Measurements from ENCODE around the gene TNFRSF9. TPM values are rescaled to one million over a fixed set of nuclear protein-coding genes. Genes with fewer than 3 reads are reported as not detected.
A peak's percentile ranks its signal among the peaks of the same experiment; 100 is the strongest.

Gene TNFRSF9
- total and polyA plus RNA-seq, 2 experiments from 2014 or later, result not detected

- 10 to 17% methylated on average over 20 to 21 of the region's 21 CpGs for WGBS, 2 experiments (ENCODE audit: low coverage in 1 of 2, low lambda C conversion rate in 2 of 2, missing lambda C conversion rate in 2 of 2)
- in situ Hi-C loops (cut with MboI), result loop anchor here (25.0 kb wide), 1 partner anchor 240 kb away; no protein-coding TSS in a partner anchor
- Histone ChIP-seq H3K4me3 (peak overlapping the region; percentile 61), H3K79me2 (ENCODE audit: insufficient read depth) (no peaks in the 10 kb centered on the region), H3K9ac (no peak overlapping the region), H3K9me3 (ENCODE audit: low read depth) (no peaks in the 10 kb centered on the region), H3K36me3 (ENCODE audit: low read depth) (no peaks in the 10 kb centered on the region), H3F3A (ENCODE audit: insufficient read depth) (no peaks in the 10 kb centered on the region), H3K27ac (no peak overlapping the region), H2AFZ (peak overlapping the region; percentile 94), H4K20me1 (ENCODE audit: insufficient read depth) (no peaks in the 10 kb centered on the region), H3K9me2 (ENCODE audit: insufficient read depth) (no peaks in the 10 kb centered on the region), H3K27me3 (replicated peaks; ENCODE audit: insufficient read depth) (no peaks in the 10 kb centered on the region), H3K4me2 (ENCODE audit: unreplicated experiment) (peak overlapping the region; percentile 73), H3K4me1 (ENCODE audit: insufficient read depth) (no peaks in the 10 kb centered on the region; the same call in 1 of the 2 replicates)
- no peak for TF ChIP-seq EZH2phosphoT487 (IDR thresholded peaks at IDR 0.05; ENCODE audit: insufficient read depth, low read depth)
- no peak for TF ChIP-seq EZH2 (IDR thresholded peaks at IDR 0.05; ENCODE audit: insufficient read depth, poor library complexity, severe bottlenecking)
- peak; percentile 80 for DNase-seq
Measured at GRCh38 chr1:7902478-7903085, 38.1 kb downstream of the TNFRSF9 start.

GRCh38 chr1:7899741-7900140 lies 40.9 kb downstream of the TNFRSF9 start:
- peak; percentile 33 for DNase-seq
- no peak overlapping the region for H3K27ac ChIP-seq
- H3K9me2 ChIP-seq (ENCODE audit: insufficient read depth), result no peaks in the 10 kb centered on the region
- no peaks in the 10 kb centered on the region for H3K27me3 ChIP-seq (replicated peaks; ENCODE audit: insufficient read depth)
- no peaks in the 10 kb centered on the region for H3K79me2 ChIP-seq (ENCODE audit: insufficient read depth)
- 76 to 80% methylated on average over 4 of the region's 4 CpGs for WGBS, 2 experiments (ENCODE audit: low coverage in 1 of 2, low lambda C conversion rate in 2 of 2, missing lambda C conversion rate in 2 of 2)
- H3K4me1 ChIP-seq (ENCODE audit: insufficient read depth), result no peaks in the 10 kb centered on the region; the same call in 1 of the 2 replicates
- H3K9me3 ChIP-seq (ENCODE audit: low read depth), result no peaks in the 10 kb centered on the region
- TF ChIP-seq EZH2phosphoT487 (IDR thresholded peaks at IDR 0.05; ENCODE audit: insufficient read depth, low read depth) (no peak), EZH2 (IDR thresholded peaks at IDR 0.05; ENCODE audit: insufficient read depth, poor library complexity, severe bottlenecking) (no peak)
- in situ Hi-C loops (cut with MboI), result loop anchor here (25.0 kb wide), 1 partner anchor 237 kb away; no protein-coding TSS in a partner anchor
- no peaks in the 10 kb centered on the region for H3K36me3 ChIP-seq (ENCODE audit: low read depth)
- H3F3A ChIP-seq (ENCODE audit: insufficient read depth), result no peaks in the 10 kb centered on the region
- no peak overlapping the region for H3K9ac ChIP-seq
- H3K4me2 ChIP-seq (ENCODE audit: unreplicated experiment), result no peak overlapping the region
- H4K20me1 ChIP-seq (ENCODE audit: insufficient read depth), result no peaks in the 10 kb centered on the region
- H3K4me3 ChIP-seq, result no peak overlapping the region
- no peak overlapping the region for H2AFZ ChIP-seq

DNA sequence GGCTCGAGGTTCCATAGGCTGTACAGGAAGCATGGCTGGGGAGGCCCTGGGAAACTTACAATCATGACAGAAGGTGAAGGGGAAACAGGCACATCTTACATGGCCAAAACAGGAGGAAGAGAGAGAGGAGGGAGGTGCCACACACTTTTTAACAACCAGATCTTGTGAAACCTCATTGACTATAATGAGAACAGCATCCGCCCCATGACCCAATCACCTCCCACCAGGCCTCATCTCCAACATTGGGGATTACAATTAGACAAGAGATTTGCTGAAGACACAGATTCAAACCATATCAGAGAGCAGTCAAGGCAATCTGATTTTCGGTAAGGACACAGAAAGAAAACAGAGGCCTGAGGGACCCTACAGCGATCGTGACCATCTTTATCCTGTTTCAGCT lies 41.7 kb downstream of the TNFRSF9 start:
- Histone ChIP-seq H3K4me2 (ENCODE audit: unreplicated experiment) (no peak overlapping the region), H3K36me3 (ENCODE audit: low read depth) (no peaks in the 10 kb centered on the region), H3K79me2 (ENCODE audit: insufficient read depth) (no peaks in the 10 kb centered on the region), H3K27me3 (replicated peaks; ENCODE audit: insufficient read depth) (no peaks in the 10 kb centered on the region), H3K4me3 (no peak overlapping the region), H4K20me1 (ENCODE audit: insufficient read depth) (no peaks in the 10 kb centered on the region), H3K9me3 (ENCODE audit: low read depth) (no peaks in the 10 kb centered on the region), H3K9me2 (ENCODE audit: insufficient read depth) (no peaks in the 10 kb centered on the region), H3K27ac (no peak overlapping the region), H3K4me1 (ENCODE audit: insufficient read depth) (peaks cover 6% of the 10 kb centered on the region), H3K9ac (no peak overlapping the region), H2AFZ (no peak overlapping the region), H3F3A (ENCODE audit: insufficient read depth) (no peaks in the 10 kb centered on the region)
- TF ChIP-seq EZH2phosphoT487 (IDR thresholded peaks at IDR 0.05; ENCODE audit: insufficient read depth, low read depth) (no peak), EZH2 (IDR thresholded peaks at IDR 0.05; ENCODE audit: insufficient read depth, poor library complexity, severe bottlenecking) (no peak)
- in situ Hi-C loops (cut with MboI), result no loop called here
- WGBS, 2 experiments (ENCODE audit: low coverage in 1 of 2, low lambda C conversion rate in 2 of 2, missing lambda C conversion rate in 2 of 2), result 79 to 85% methylated on average over 5 of the region's 5 CpGs
- DNase-seq, result no peak

DNA sequence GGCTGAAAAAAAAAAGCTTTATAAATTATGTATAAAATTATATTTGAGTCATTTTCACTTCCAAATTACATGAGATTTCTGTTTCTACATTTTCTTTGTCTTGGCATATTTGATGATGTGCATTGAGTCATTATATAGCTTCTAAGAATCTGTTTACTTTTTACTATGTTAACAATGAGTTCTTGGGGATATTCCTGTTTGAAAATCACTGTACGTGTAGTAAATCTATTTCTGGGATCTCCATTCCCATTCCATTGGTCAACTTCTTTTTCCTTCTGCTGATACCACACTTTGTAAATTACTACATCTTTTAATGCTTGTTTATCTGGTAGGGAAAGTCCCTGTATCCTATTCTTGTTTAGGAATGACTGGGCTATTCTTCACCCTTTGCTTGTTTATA lies 43.6 kb downstream of the TNFRSF9 start:
- Histone ChIP-seq H3F3A (ENCODE audit: insufficient read depth) (no peaks in the 10 kb centered on the region), H2AFZ (no peak overlapping the region), H4K20me1 (ENCODE audit: insufficient read depth) (no peaks in the 10 kb centered on the region), H3K4me1 (ENCODE audit: insufficient read depth) (peaks cover 6% of the 10 kb centered on the region; the same call in 1 of the 2 replicates), H3K27ac (no peak overlapping the region), H3K9ac (no peak overlapping the region), H3K79me2 (ENCODE audit: insufficient read depth) (no peaks in the 10 kb centered on the region), H3K36me3 (ENCODE audit: low read depth) (no peaks in the 10 kb centered on the region), H3K9me3 (ENCODE audit: low read depth) (no peaks in the 10 kb centered on the region), H3K4me2 (ENCODE audit: unreplicated experiment) (no peak overlapping the region), H3K4me3 (no peak overlapping the region), H3K27me3 (replicated peaks; ENCODE audit: insufficient read depth) (no peaks in the 10 kb centered on the region), H3K9me2 (ENCODE audit: insufficient read depth) (no peaks in the 10 kb centered on the region)
- TF ChIP-seq EZH2 (IDR thresholded peaks at IDR 0.05; ENCODE audit: insufficient read depth, poor library complexity, severe bottlenecking), result no peak
- TF ChIP-seq EZH2phosphoT487 (IDR thresholded peaks at IDR 0.05; ENCODE audit: insufficient read depth, low read depth), result no peak
- no peak for DNase-seq
- in situ Hi-C loops (cut with MboI), result no loop called here
- 62 to 85% methylated on average over 1 of the region's 1 CpG for WGBS, 2 experiments (ENCODE audit: low coverage in 1 of 2, low lambda C conversion rate in 2 of 2, missing lambda C conversion rate in 2 of 2)
